UCSD-AML1 (cell line): ENCODE measurements around the gene DGUOK.
"Not testable (repeated sequence)": the region's sequence is repeated elsewhere in the genome, so short reads cannot be mapped to it uniquely, and the experiment has no call there.

Source experiments
- DNase-seq: peaks from one replicate; lab custom pipeline; 2025; ENCODE audit not compliant: unreplicated experiment; lab: John Stamatoyannopoulos, UW

The DGUOK gene

DNA sequence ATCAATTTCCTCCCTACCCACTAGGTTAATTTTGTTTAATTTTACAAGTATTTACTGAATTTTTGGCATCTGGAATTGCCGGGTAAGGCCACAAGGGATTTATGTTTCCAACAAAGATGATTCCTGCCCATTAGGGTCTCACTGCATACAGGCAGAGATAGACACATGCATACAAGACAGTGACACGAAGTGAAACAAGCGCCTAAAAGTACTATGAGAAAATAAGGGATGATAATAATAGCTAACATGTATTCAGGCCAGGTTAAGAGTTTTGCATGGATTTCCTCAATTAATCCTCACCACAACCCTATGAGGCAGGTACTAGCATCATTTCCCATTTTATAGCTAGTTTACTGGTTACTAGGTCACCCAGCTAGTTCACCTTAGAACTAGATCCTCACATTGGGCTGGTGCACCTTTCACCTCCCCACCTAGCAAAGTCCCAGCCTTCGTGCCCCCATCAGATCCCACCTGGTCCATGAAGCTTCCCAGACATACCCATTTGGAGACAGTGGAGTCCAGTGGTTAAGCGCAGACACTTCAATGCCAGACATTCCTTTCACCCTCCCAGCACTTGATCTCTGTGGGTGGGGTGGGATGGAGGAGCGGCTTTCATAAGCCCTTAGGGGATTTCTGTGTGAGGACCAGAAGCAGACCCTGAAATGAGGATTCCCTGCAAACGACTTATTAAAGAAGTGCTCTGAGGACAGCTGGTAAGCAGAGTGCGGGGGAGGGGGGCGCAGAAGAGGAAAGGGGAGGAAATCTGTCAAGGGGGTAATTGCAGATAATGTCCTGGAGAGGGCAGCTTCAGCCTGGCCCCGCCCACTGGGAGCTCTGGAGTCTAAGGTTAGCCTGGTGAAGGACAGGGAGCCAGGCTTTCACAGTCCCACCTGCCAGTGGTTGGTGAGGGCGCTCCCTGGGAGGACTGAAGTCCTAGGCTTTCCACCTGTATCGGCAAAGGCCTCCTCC is 5.8 kb upstream of the DGUOK start:
- peak; percentile 71 for DNase-seq

DNA sequence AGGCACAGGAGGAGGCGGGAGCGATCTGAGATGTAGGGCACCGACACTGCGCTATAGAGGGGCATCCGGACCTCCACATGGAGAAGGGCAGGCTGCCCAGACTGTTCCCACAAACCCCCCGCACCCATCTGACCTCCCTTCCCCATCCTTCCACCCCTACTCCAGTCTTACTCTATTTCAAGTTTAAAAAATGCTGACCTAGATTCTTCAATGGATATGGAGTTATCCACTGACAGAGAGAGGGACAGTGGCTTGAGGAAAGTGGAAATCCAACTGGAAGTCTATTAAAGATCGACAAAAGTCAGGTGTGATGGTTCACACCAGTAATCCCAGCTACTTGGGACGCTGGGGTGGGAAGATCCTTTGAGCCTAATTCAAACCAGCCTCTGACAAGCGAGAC is 5.1 kb upstream of the DGUOK start:
- no peak for DNase-seq

DNA sequence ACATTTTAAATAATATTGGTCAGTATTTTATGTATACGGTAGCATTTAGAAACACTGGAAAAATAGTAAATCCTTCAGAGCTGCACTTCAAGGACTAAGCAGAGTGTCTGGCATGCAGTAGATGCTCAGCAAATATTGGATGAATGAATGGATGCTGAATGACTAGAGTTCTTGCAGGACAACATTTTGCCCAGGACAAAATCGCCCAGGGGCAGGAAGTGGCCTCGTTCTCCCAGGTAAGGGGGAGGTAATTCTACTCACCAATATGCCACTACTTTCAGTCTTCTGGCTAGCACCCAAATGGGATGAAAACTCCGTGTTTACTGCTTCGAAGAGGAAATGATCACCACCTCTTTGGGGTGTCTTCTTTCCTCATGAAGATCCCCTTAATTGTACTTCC is 4.0 kb upstream of the DGUOK start:
- DNase-seq, result no peak

GRCh38 chr2:73925033-73925704 is 1.5 kb upstream of the DGUOK start:
- DNase-seq, result no peak

GRCh38 chr2:73925853-73926492 is 707 bp upstream of the DGUOK start:
- no peak for DNase-seq

DNA sequence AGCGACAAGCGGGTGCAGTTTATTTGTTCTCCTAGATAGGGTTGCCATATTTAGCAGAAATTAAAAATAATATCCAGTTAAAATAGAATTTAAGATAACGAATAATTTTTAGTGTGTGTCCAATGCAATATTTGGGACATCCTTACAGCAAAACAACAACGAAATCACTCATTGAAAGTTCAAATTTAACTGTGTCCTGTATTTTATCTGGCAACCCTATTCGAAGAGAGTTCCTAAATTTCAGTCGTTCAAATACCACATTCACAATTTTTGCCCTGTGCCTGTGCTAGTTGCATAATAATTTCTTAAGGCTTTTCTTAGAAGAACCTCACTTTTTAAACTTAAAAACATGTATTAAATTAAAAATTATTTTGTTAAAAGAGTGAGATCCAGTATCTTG is 664 bp downstream of the DGUOK start:
- no peak for DNase-seq

GRCh38 chr2:73928963-73929347 is 2.3 kb downstream of the DGUOK start:
- no peak for DNase-seq

- no peak for DNase-seq
These were observed 3.7 kb downstream of the DGUOK start for GRCh38 chr2:73930386-73930785.

- no peak for DNase-seq
These were observed 5.1 kb downstream of the DGUOK start for GRCh38 chr2:73931531-73932500.

DNA sequence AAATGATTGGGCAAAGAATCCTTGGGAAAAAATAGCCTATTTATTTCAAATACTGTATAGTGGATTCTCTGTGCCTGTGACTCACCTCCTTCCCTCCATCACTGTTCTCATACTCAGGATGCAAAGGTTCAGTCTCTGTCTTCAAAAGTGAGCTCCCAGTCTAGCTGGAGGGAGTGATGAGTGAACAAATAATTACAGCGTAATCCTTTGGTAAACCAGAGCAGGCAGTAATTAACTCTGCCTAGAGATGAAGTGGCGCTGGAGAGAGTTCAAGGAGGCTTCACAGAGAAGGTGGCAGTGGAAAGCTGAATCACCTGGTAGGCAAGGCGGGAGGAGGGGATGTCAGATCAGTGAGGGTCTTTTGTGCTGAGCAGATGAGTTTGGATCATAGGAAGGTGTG is 6.5 kb downstream of the DGUOK start:
- DNase-seq, result no peak

- DNase-seq, result no peak
These were observed 9.0 kb downstream of the DGUOK start for GRCh38 chr2:73935641-73936040.

GRCh38 chr2:73937103-73937885 is 10.6 kb downstream of the DGUOK start:
- DNase-seq, result no peak

DNA sequence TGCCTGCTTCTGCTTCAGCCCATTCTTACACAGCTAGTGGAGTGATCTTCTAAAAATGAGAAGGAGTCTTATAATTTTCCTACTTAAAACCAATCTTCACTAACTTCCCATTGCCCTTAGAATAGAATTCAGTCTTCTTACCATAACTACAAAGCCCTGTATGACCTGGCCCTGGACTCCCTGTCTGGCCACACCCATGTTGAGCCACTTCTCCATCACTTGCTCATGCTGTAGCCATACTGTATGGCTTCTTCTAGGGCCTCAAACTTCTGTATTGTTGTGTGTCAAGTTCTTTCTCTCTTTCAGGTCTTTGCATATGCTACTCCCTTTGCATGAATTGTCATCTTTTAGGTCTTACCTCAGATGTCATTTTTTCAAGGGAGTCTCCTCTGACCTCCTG is 11.2 kb downstream of the DGUOK start:
- no peak for DNase-seq

DNA sequence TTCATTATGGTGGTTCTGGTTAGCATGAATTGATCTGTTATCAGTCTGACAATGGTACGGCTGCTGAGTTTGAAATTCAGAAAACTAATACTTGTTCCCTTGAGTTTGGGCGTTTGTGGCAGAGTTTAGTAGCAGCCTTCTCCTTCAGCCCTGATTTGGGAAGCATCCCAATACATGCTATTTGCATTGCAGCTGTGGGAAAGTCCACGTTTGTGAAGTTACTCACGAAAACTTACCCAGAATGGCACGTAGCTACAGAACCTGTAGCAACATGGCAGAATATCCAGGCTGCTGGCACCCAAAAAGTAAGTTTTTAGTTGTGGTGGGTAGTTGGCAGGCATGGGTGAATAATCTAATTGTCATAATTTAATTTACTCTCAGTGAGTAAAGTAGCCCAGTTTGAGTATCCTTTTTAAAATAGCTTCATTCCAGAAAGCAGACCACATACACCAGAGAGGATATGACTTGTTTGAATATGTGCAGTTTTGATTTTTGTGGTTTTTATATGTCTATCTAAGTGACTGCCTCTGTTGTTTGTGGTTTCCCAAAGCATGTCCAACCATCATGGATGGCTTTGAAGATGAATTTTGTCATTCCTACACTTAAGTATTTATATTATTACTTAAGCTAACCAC is 12.2 kb downstream of the DGUOK start:
- no peak for DNase-seq

GRCh38 chr2:73939419-73939818 is 12.7 kb downstream of the DGUOK start:
- no peak for DNase-seq

- not testable (repeated sequence) for DNase-seq
These were observed 13.4 kb downstream of the DGUOK start for GRCh38 chr2:73940066-73940465.

DNA sequence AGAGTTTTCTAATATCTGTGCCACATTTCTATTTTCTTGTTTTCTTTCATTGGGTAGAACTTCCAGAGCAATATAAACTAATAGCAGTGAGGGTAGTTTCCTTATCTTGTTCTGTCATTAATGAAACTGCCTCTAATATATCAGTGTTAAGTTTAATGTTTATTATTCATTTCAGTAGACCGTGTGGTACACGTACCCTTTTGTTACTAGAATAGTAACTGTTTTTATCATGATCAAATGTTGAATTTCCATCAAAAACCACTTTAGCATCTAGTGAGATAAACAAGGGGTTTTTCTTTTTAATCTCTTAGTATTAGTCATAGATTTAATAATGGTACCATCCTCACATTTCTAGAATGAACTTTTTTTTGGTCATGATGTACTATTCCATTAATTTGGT is 16.0 kb downstream of the DGUOK start:
- DNase-seq, result no peak

- DNase-seq, result no peak
These were observed 18.0 kb downstream of the DGUOK start for GRCh38 chr2:73944714-73945113.

DNA sequence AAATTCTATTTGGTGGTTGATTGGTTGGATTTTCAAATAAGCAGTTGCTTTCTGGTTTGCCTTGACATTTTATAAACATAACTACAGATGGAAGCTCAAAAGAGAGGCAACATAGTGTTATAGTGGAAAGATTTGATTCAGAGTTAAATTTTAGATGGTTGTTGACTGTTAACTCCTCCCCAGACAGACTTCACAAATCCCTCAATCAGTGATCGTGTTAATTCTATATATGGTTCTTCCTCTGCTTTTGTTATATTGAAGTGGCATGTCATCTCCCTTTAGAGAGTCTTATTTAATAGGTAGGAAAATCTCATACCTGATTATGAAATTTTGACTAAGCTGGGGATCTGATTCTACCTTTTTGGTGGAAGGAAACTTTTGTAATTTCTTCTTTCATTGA is 19.5 kb downstream of the DGUOK start:
- no peak for DNase-seq
